Peyer's patch (tissue), 4 donors: ENCODE data around the gene SLC9A3.

Experiments used
- POLR2A ChIP-seq, 2 donors: fragments of 450-650 bp; IDR thresholded peaks; one replicate each; pipeline ENCODE4 v1.5.1; 2017; ENCODE audit warnings: antibody characterized with exemption in 2 of 2, mild to moderate bottlenecking in 2 of 2, moderate library complexity in 2 of 2
- TF ChIP-seq, protein P1 (sequence below), 6 experiments: fragments of 450-650 bp in 4 of 6; fragments of 200-600 bp in 2 of 6; sonication (generic) in 1 of 6; IDR thresholded peaks; one replicate each; pipeline ENCODE4 v1.5.1; 2017 to 2019; ENCODE audit warnings: antibody characterized with exemption in 6 of 6, mild to moderate bottlenecking in 3 of 6, moderate library complexity in 1 of 6

DNA sequence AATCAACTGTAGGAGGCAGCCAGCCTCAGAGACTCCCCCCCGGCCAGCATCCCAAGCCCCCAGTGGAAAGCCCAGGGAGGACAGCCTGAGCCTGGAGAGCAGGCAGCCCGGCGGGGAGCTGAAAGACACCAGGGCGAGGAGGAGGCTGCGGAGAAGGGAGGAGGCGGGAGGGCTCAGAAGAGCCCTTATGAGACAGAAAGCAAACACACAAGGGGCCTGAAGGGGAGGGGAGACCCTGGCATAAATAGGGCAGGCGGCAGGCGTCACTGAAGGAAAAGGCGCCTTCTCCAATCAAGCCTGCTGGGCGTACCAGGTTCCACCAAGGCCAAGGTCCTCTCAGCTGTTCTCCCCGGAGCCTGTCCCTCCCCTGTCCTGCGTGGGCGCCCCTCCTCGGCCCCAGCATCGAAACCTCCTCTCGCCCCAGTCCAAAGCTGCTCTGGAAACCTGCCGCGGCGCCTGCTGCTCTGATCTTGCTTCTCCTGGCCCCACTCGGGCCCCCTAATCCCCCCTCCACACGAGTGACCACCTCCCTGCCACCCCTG lies 1.3 kb downstream of the SLC9A3 start:
- TF ChIP-seq, protein P1, sequence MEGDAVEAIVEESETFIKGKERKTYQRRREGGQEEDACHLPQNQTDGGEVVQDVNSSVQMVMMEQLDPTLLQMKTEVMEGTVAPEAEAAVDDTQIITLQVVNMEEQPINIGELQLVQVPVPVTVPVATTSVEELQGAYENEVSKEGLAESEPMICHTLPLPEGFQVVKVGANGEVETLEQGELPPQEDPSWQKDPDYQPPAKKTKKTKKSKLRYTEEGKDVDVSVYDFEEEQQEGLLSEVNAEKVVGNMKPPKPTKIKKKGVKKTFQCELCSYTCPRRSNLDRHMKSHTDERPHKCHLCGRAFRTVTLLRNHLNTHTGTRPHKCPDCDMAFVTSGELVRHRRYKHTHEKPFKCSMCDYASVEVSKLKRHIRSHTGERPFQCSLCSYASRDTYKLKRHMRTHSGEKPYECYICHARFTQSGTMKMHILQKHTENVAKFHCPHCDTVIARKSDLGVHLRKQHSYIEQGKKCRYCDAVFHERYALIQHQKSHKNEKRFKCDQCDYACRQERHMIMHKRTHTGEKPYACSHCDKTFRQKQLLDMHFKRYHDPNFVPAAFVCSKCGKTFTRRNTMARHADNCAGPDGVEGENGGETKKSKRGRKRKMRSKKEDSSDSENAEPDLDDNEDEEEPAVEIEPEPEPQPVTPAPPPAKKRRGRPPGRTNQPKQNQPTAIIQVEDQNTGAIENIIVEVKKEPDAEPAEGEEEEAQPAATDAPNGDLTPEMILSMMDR (IDR thresholded peaks at IDR 0.05) = peak in 2 of 6 experiments; percentile 5 to 12
- peak; percentile 54 to 58 for TF ChIP-seq POLR2A (IDR thresholded peaks at IDR 0.05)
